ENCODE data around the gene RPL27. TPM values are rescaled to one million over a fixed set of nuclear protein-coding genes. Genes with fewer than 3 reads are reported as not detected.
A peak's percentile ranks its signal among the peaks of the same experiment; 100 is the strongest.

The RPL27 gene
- total RNA-seq, 4 donors from 2014 or later = 635 to 7,543 (median 1,847) TPM

DNA sequence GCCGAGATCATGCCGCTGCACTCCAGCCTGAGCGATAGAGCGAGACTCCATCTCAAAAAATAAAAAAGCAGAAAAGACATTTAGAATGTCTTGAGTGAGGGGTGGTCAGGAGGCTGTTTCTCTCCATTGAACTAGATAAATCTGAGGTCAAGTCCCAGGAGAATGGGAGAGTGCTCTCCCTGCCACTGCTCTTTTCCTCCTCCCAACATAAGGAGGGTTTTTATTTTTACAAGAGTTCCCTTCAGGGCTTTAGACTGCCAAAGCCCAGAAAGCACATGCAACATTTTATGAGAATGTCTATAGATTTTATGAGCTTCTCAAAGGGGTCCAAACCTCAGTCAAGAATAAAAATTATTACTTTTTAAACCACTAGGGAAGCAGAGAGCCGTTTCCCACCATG, 28.4 kb downstream of the RPL27 start:
- no peak for TF ChIP-seq POLR2A (IDR thresholded peaks at IDR 0.05)
- TF ChIP-seq, protein P1, sequence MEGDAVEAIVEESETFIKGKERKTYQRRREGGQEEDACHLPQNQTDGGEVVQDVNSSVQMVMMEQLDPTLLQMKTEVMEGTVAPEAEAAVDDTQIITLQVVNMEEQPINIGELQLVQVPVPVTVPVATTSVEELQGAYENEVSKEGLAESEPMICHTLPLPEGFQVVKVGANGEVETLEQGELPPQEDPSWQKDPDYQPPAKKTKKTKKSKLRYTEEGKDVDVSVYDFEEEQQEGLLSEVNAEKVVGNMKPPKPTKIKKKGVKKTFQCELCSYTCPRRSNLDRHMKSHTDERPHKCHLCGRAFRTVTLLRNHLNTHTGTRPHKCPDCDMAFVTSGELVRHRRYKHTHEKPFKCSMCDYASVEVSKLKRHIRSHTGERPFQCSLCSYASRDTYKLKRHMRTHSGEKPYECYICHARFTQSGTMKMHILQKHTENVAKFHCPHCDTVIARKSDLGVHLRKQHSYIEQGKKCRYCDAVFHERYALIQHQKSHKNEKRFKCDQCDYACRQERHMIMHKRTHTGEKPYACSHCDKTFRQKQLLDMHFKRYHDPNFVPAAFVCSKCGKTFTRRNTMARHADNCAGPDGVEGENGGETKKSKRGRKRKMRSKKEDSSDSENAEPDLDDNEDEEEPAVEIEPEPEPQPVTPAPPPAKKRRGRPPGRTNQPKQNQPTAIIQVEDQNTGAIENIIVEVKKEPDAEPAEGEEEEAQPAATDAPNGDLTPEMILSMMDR (IDR thresholded peaks at IDR 0.05) = no peak
- Histone ChIP-seq H3K4me1 (no peaks in the 10 kb centered on the region), H3K9me3 (no peaks in the 10 kb centered on the region), H3K4me3 (no peak overlapping the region), H3K36me3 (no peaks in the 10 kb centered on the region), H3K27me3 (no peaks in the 10 kb centered on the region), H3K27ac (peak overlapping the region; percentile 83 to 95)
- DNase-seq = no peak
- intact Hi-C loops (cut with DNase I; ENCODE audit: low total_unique reads) = no loop called here

DNA sequence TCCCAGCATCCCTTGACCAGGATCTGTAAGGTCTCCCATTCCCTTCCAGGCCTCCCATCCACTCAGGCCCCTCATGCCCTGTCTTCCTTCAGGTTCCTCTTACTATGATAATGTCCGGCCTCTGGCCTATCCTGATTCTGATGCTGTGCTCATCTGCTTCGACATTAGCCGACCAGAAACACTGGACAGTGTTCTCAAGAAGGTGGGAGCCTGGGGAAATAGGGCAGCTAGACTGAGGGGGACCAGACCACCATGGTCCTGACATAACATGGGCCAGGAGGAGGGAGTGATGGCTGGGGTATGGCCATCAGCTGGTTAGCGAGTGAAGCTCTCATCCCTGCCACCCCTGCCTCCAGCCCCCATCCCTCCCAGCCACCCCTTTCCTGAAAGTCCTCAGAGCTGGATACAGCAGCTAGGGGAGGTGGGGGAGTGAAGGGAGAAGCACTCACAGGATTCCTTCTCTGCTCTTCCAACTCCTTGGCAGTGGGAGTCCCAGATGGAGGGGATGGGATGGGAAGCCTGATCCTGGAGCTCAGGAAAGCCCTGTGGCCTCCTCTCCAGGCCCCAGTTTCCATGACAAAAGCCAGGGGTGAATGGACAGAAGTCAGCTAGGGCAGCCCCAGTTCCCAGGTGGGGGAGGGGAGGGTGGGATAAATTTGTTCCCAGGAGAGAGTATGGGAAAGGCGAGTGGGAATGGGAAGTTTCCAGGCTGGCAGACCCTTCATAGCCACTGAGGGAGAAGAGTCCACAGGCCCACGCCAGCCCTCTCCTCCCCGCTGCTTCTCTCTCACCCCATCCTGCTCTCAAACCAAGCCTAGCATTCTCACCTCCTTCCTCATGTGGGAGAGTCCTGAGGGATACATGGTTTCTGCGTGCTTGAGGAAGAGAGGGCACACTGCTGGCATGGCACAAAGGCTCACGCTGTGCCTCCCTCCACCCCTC, 29.1 kb downstream of the RPL27 start:
- Histone ChIP-seq H3K27ac (peak overlapping the region; percentile 83 to 95), H3K27me3 (no peaks in the 10 kb centered on the region), H3K9me3 (no peaks in the 10 kb centered on the region), H3K36me3 (no peaks in the 10 kb centered on the region), H3K4me3 (no peak overlapping the region), H3K4me1 (no peaks in the 10 kb centered on the region)
- DNase-seq = no peak
- TF ChIP-seq, protein P1 (IDR thresholded peaks at IDR 0.05) = no peak
- TF ChIP-seq POLR2A (IDR thresholded peaks at IDR 0.05) = no peak
- intact Hi-C loops (cut with DNase I; ENCODE audit: low total_unique reads) = no loop called here

DNA sequence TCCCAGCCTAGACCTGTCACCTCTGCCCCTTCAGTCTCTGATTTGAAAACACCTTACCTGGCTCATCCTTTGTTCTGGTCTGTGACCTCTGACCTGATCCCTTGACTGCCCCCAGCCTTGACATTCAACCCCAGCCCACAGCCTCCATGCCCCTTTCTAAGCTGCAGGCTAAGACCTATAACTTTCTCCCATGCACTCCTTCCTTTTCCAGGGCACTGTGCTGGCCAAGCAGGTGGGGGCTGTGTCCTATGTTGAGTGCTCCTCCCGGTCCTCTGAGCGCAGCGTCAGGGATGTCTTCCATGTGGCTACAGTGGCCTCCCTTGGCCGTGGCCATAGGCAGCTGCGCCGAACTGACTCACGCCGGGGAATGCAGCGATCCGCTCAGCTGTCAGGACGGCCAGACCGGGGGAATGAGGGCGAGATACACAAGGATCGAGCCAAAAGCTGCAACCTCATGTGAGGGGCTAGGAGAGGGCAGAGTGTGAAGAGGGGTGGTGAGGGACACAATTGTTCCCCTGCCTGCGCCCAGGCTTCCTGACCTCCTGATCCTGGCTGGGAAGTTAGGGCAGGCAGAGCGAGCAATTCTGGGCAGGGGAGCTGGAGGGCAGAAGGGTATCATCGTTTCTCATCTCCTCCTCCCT, 30.1 kb downstream of the RPL27 start:
- TF ChIP-seq, protein P1 (IDR thresholded peaks at IDR 0.05) = no peak
- TF ChIP-seq POLR2A (IDR thresholded peaks at IDR 0.05) = no peak
- DNase-seq = no peak
- Histone ChIP-seq H3K27me3 (no peaks in the 10 kb centered on the region), H3K9me3 (no peaks in the 10 kb centered on the region), H3K27ac (no peak overlapping the region), H3K36me3 (no peaks in the 10 kb centered on the region), H3K4me1 (no peaks in the 10 kb centered on the region), H3K4me3 (no peak overlapping the region)
- intact Hi-C loops (cut with DNase I; ENCODE audit: low total_unique reads) = no loop called here

DNA sequence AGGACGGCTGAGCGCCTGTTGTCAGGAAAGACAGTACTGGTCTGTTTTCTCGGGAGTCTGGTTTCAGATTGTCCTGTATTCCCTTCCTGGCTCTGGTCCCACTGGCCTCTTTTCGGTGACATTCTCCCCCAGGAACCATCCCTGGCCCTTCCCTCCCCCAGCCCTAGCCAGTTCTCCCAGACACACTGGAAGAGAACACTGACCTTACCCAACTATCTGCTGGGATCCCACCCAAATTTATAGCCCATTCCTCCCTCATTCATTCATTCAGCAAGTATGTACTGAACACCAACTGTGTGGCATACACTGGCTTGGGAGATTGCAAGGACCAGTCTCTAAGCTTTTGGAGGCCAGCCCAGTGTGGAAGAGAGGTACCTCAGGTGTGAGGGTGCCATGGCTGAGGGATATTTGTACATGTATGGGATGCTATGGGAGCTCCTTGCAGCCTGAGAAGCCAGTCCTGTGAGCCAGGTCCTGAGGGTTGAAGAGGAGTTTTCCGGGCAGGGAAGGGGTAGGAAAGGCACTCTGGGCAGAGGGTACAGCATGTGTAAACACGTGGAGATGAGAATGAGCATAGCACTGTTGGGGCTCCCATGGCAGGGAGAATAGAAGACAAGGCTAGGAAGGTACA, 32.0 kb downstream of the RPL27 start:
- Histone ChIP-seq H3K27me3 (no peaks in the 10 kb centered on the region), H3K27ac (no peak overlapping the region), H3K9me3 (no peaks in the 10 kb centered on the region), H3K4me3 (no peak overlapping the region), H3K4me1 (no peaks in the 10 kb centered on the region), H3K36me3 (no peaks in the 10 kb centered on the region)
- intact Hi-C loops (cut with DNase I; ENCODE audit: low total_unique reads) = no loop called here
- DNase-seq = no peak
- TF ChIP-seq, protein P1 (IDR thresholded peaks at IDR 0.05) = no peak
- TF ChIP-seq POLR2A (IDR thresholded peaks at IDR 0.05) = no peak

DNA sequence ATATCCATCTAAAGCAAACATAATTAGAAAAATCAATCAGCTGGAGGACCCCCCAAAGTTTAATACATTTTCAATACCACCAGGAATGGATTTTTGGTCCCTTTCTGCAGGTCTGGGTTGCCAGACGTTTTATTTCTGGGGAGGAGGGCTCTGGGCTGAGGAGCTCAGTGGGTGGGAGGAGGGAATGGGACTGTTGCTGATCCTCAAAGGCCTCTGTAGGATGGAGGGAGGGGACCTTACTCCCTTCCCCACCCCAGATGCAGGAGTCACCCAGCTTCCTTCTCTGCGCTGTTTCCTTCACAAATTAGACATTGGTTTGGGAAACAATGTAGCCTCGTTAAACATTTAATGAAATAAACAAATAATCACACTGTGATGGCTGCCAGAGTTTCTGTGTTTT, 33.4 kb downstream of the RPL27 start:
- H3K4me3 ChIP-seq = no peak overlapping the region
- intact Hi-C loops (cut with DNase I; ENCODE audit: low total_unique reads) = no loop called here
- no peak overlapping the region for H3K27ac ChIP-seq
- no peaks in the 10 kb centered on the region for H3K27me3 ChIP-seq
- no peak for TF ChIP-seq POLR2A (IDR thresholded peaks at IDR 0.05)
- TF ChIP-seq, protein P1 (IDR thresholded peaks at IDR 0.05) = no peak
- H3K36me3 ChIP-seq = no peaks in the 10 kb centered on the region
- H3K4me1 ChIP-seq = no peaks in the 10 kb centered on the region
- H3K9me3 ChIP-seq = no peaks in the 10 kb centered on the region
- no peak for DNase-seq
